GM12878 (cell line): ENCODE results near the gene FBXW8. TPM values are rescaled to one million over a fixed set of nuclear protein-coding genes. Genes with fewer than 3 reads are reported as not detected.

ENCODE experiments used
- ATAC-seq: fragments of 200-7000 bp; cut with Tn5 transposase; 3 replicates; pipeline ENCODE4 v1.9.1; 2020; ENCODE audit warnings: mild to moderate bottlenecking, moderate library complexity
- BruUV-seq: library from RNA; stranded (reverse); fragments of 400-500 nt; replicated peaks from 2 replicates; lab custom pipeline; 2021; lab: Mats Ljungman, UMichigan
- CTCF ChIA-PET: fragments of 300-600 bp; sonication (Branson Sonifier 250); formaldehyde crosslinking; extraction: SDS; loops from one replicate; lab custom pipeline; 2021; ENCODE audit warnings: inconsistent platforms; lab: Yijun Ruan, JAX
- POLR2A ChIA-PET: fragments of 350-600 bp; formaldehyde crosslinking; extraction: SDS; loops from one replicate; lab custom pipeline; 2021; ENCODE audit warnings: inconsistent platforms; lab: Charles Lee
- RAD21 ChIA-PET: fragments of 300-600 bp; sonication (Branson Sonifier 250); formaldehyde crosslinking; loops from one replicate; lab custom pipeline; 2023; ENCODE audit warnings: antibody characterized with exemption; ENCODE audit not compliant: unreplicated experiment; lab: Charles Lee
- SMC1A ChIA-PET: fragments of 300-600 bp; sonication (Branson Sonifier 250); formaldehyde crosslinking; loops from one replicate; lab custom pipeline; 2023; ENCODE audit not compliant: unreplicated experiment, uncharacterized antibody; lab: Charles Lee
- DNase-seq: peaks from one replicate; pipeline ENCODE4 v3.0.0-alpha.2; 2011; ENCODE audit warnings: low read depth, low spot score
- FAIRE-seq: peaks from 3 replicates; lab custom pipeline; 2011; peaks lifted over from hg19 to GRCh38; lab: Jason Lieb, UNC
- H2AFZ ChIP-seq: 2 replicates; pipeline ENCODE4 v1.6.0; 2011; ENCODE audit warnings: low read depth, low read length, control low read depth; ENCODE audit not compliant: control insufficient read depth
- H3K27ac ChIP-seq: 2 replicates; pipeline ENCODE4 v1.5.1; 2011; ENCODE audit warnings: control low read depth; ENCODE audit not compliant: control insufficient read depth, insufficient read depth
- H3K27me3 ChIP-seq, 2 experiments: replicated peaks in 1 of 2; 2 replicates each; pipeline versions ENCODE4 v1.6.0 to v1.6.1; 2011; ENCODE audit warnings: low read length in 1 of 2; ENCODE audit not compliant: control insufficient read depth in 2 of 2, insufficient read depth in 2 of 2
- H3K36me3 ChIP-seq, 2 experiments: 2 replicates each; pipeline ENCODE4 v1.5.1; 2011; ENCODE audit warnings: low read length in 1 of 2; ENCODE audit not compliant: control insufficient read depth in 2 of 2, insufficient read depth in 2 of 2
- H3K4me1 ChIP-seq: 2 replicates; pipeline ENCODE4 v1.6.1; 2011; ENCODE audit warnings: mild to moderate bottlenecking, low read length, moderate library complexity, mixed read lengths; ENCODE audit not compliant: control insufficient read depth, insufficient read depth
- H3K4me2 ChIP-seq: 2 replicates; pipeline ENCODE4 v1.6.0; 2011; ENCODE audit warnings: control low read depth; ENCODE audit not compliant: control insufficient read depth, insufficient read depth
- H3K4me3 ChIP-seq: fragments of 200-600 bp; sonication (generic); 2 replicates; pipeline ENCODE4 v1.5.1; 2016
- H3K79me2 ChIP-seq: 2 replicates; pipeline ENCODE4 v1.6.0; 2011; ENCODE audit warnings: low read length; ENCODE audit not compliant: control insufficient read depth, insufficient read depth
- H3K9ac ChIP-seq: 2 replicates; pipeline ENCODE4 v1.8.0; 2011; ENCODE audit warnings: low read length, control low read depth, mixed read lengths; ENCODE audit not compliant: control insufficient read depth, insufficient read depth
- H3K9me3 ChIP-seq: replicated peaks from 3 replicates; pipeline ENCODE4 v1.5.1; 2011; ENCODE audit warnings: mild to moderate bottlenecking, low read length; ENCODE audit not compliant: control insufficient read depth, insufficient read depth
- H4K20me1 ChIP-seq: 2 replicates; pipeline ENCODE4 v1.6.0; 2011; ENCODE audit not compliant: control insufficient read depth, insufficient read depth
- CEBPZ ChIP-seq: fragments of 150-350 bp; IDR thresholded peaks from 2 replicates; pipeline ENCODE4 v1.6.1; 2016; ENCODE audit warnings: low read depth, low read length
- E2F8 ChIP-seq: fragments of 450-650 bp; IDR thresholded peaks from 2 replicates; pipeline ENCODE4 v1.6.1; 2018; ENCODE audit warnings: mild to moderate bottlenecking, low read depth, moderate library complexity; ENCODE audit not compliant: partially characterized antibody
- JUNB ChIP-seq: IDR thresholded peaks from 2 replicates; pipeline ENCODE4 v1.6.1; 2016; ENCODE audit warnings: antibody characterized with exemption, mild to moderate bottlenecking
- NR2C2 ChIP-seq: IDR thresholded peaks from 2 replicates; pipeline ENCODE4 v1.6.1; 2011; ENCODE audit warnings: borderline replicate concordance, low read depth; ENCODE audit not compliant: control insufficient read depth, insufficient read length
- POLR2A ChIP-seq: IDR thresholded peaks from 2 replicates; pipeline ENCODE4 v1.6.1; 2011; ENCODE audit warnings: low read depth, mild to moderate bottlenecking, low read length
- TCF12 ChIP-seq: IDR thresholded peaks from 2 replicates; pipeline ENCODE4 v1.6.1; 2011; ENCODE audit warnings: low read depth, mild to moderate bottlenecking, low read length
- TCF7 ChIP-seq: IDR thresholded peaks from 2 replicates; pipeline ENCODE4 v1.6.1; 2014; ENCODE audit warnings: antibody characterized with exemption, borderline replicate concordance
- ZNF687 ChIP-seq: fragments of 450-650 bp; IDR thresholded peaks from 2 replicates; pipeline ENCODE4 v1.6.1; 2017; ENCODE audit warnings: mild to moderate bottlenecking, moderate library complexity
- WGBS: methylation state at CpG from one replicate; pipeline ENCODE4 v1.1.6; 2016; ENCODE audit warnings: low lambda C conversion rate; ENCODE audit not compliant: insufficient replicate concordance, insufficient coverage; ENCODE audit errors: missing lambda C conversion rate; 5-methylcytosine and 5-hydroxymethylcytosine counted together
- in situ Hi-C: fragments of 300-500 bp; cut with MboI; formaldehyde crosslinking; loops from 9 replicates; pipeline ENCODE4 v1.14.3; 2018; ENCODE audit warnings: mixed read lengths
- intact Hi-C: fragments of 100-400 bp; cut with micrococcal nuclease; formaldehyde crosslinking; loops from one replicate; pipeline ENCODE4 v1.14.2; 2022; ENCODE audit not compliant: unreplicated experiment
- polyA plus RNA-seq, 11 experiments: library from polyadenylated mRNA; depleted of rRNA in 4 of 11; unstranded in 6 of 11; stranded (reverse) in 5 of 11; fragments of >200 nt; fragmentation: Nextera tagmentation in 4 of 11; fragmentation: Illumina TruSeq in 1 of 11; extraction: Ambion mirVana in 4 of 11; extraction: Trizol in 1 of 11; gene quantifications; 1 replicate in 1 of 11; 2 replicates in 10 of 11; pipeline versions ENCODE4 v1.2.1 to v1.2.3, GENCODE V29; 2011 to 2016; ENCODE audit warnings: inconsistent platforms in 2 of 11, missing spikeins in 2 of 11, low read depth in 1 of 11
- total RNA-seq, 4 experiments: library from RNA; depleted of rRNA in 3 of 4; stranded (reverse); fragments of >200 nt in 3 of 4; fragmentation: Illumina TruSeq in 1 of 4; extraction: Trizol in 1 of 4; gene quantifications; 2 replicates each; pipeline versions ENCODE4 v1.2.1 to v1.2.3, GENCODE V29; 2013 to 2021

FBXW8 gene
- total and polyA plus RNA-seq, 10 of the 15 experiments (the other 5 are each of a cell fraction or from before 2014, with no cell fraction given): 0.49 to 7.5 (median 4.4) TPM

GRCh38 chr12:117014342-117014887, 103.7 kb downstream of the FBXW8 start:
- no peaks in the 10 kb centered on the region for H3K9me3 ChIP-seq
- DNase-seq (no peak), FAIRE-seq (no peak), ATAC-seq (no peak)
- ChIA-PET CTCF (interaction anchor here (0.7 to 2.2 kb wide), 4 partner anchors 8 to 106 kb away, joined by 3 to 7 read pairs (median 3); no protein-coding TSS in a partner anchor), RAD21 (no interaction called here), SMC1A (no interaction called here), POLR2A (no interaction called here)
- no peaks in the 10 kb centered on the region for H3K36me3 ChIP-seq
- no peak overlapping the region for H3K4me3 ChIP-seq
- no peak overlapping the region for H3K4me2 ChIP-seq
- WGBS: 88% methylated on average over 8 of the region's 8 CpGs
- BruUV-seq: no TSS peak
- no peaks in the 10 kb centered on the region for H3K4me1 ChIP-seq
- no peak overlapping the region for H3K9ac ChIP-seq
- in situ Hi-C loops (no loop called here), intact Hi-C loops (no loop called here)
- H2AFZ ChIP-seq: no peak overlapping the region
- no peaks in the 10 kb centered on the region; the same call in 1 of the 2 replicates for H4K20me1 ChIP-seq
- TF ChIP-seq JUNB: no peak
- no peak for TF ChIP-seq POLR2A
- TF ChIP-seq NR2C2: no peak
- no peak for TF ChIP-seq TCF12
- TF ChIP-seq ZNF687: no peak
- no peak for TF ChIP-seq TCF7
- TF ChIP-seq E2F8: no peak
- TF ChIP-seq CEBPZ: no peak
- H3K79me2 ChIP-seq: no peaks in the 10 kb centered on the region
- H3K27ac ChIP-seq: no peak overlapping the region
- H3K27me3 ChIP-seq: no peaks in the 10 kb centered on the region
